ENCODE measurements around the gene DERA. TPM values are rescaled to one million over a fixed set of nuclear protein-coding genes. Genes with fewer than 3 reads are reported as not detected.

Gene DERA
- total and polyA plus RNA-seq, 9 of the 15 experiments (the other 6 are each of a cell fraction or from before 2014, with no cell fraction given): 5.5 to 15.5 (median 7.8) TPM

- TF ChIP-seq NFRKB (IDR thresholded peaks at IDR 0.05; ENCODE audit: low read depth) (no peak), CREB3 (tag; conservative IDR thresholded peaks at IDR 0.05; ENCODE audit: low read depth) (no peak), CREB3L1 (IDR thresholded peaks at IDR 0.05; ENCODE audit: borderline replicate concordance, low read depth) (no peak), AFF4 (CRISPR knock-in tag; IDR thresholded peaks at IDR 0.05) (no peak), ZNF764 (CRISPR knock-in tag; IDR thresholded peaks at IDR 0.05; ENCODE audit: low read depth) (no peak), YBX1 (IDR thresholded peaks at IDR 0.05) (no peak), GTF2E2 (tag; IDR thresholded peaks at IDR 0.05) (no peak), CUX1 (CRISPR knock-in tag; IDR thresholded peaks at IDR 0.05) (no peak)
These were observed 23.9 kb upstream of the DERA start (continued) for GRCh38 chr12:15887043-15887817.

Measured in K562 (cell line).